Upper lobe of left lung (tissue), 6 donors: ENCODE results near the gene CEP44. TPM values are rescaled to one million over a fixed set of nuclear protein-coding genes. Genes with fewer than 3 reads are reported as not detected.

Experiments used
- ATAC-seq, 2 donors: fragments of 200-7000 bp; cut with Tn5 transposase; one replicate each; pipeline ENCODE4 v1.9.1; 2022; ENCODE audit warnings: mild to moderate bottlenecking in 2 of 2, moderate library complexity in 2 of 2; ENCODE audit not compliant: low FRiP score in 2 of 2
- DNase-seq, 2 donors: peaks; one replicate each; pipeline ENCODE4 v3.0.0-alpha.2; 2019 to 2020
- H3K27ac ChIP-seq, 4 donors: fragments of 200-600 bp; sonication (generic); one replicate each; pipeline ENCODE4 v1.5.1; 2016 to 2019
- H3K27me3 ChIP-seq, 4 donors: fragments of 200-600 bp; sonication (generic); one replicate each; pipeline ENCODE4 v1.5.1; 2017 to 2019
- H3K36me3 ChIP-seq, 4 donors: fragments of 200-600 bp; sonication (generic); one replicate each; pipeline ENCODE4 v1.5.1; 2016 to 2019
- H3K4me1 ChIP-seq, 4 donors: fragments of 200-600 bp; sonication (generic); one replicate each; pipeline ENCODE4 v1.5.1; 2018 to 2019
- H3K4me3 ChIP-seq, 4 donors: fragments of 200-600 bp; sonication (generic); one replicate each; pipeline ENCODE4 v1.5.1; 2017 to 2019; ENCODE audit warnings: mild to moderate bottlenecking in 2 of 4, moderate library complexity in 1 of 4
- H3K9me3 ChIP-seq, 4 donors: fragments of 200-600 bp; sonication (generic); one replicate each; pipeline ENCODE4 v1.5.1; 2018 to 2019
- CTCF ChIP-seq, 6 experiments: fragments of 450-650 bp in 4 of 6; fragments of 200-600 bp in 2 of 6; sonication (generic) in 2 of 6; IDR thresholded peaks; one replicate each; pipeline ENCODE4 v1.5.1; 2016 to 2019; ENCODE audit warnings: antibody characterized with exemption in 6 of 6
- EP300 ChIP-seq, 4 donors: sonication (generic); formaldehyde crosslinking; IDR thresholded peaks; one replicate each; pipeline ENCODE4 v1.5.1; 2017; ENCODE audit warnings: antibody characterized with exemption in 4 of 4, control low read depth in 2 of 4
- POLR2A ChIP-seq, 4 donors: fragments of 450-650 bp; IDR thresholded peaks; one replicate each; pipeline ENCODE4 v1.5.1; 2016 to 2017; ENCODE audit warnings: antibody characterized with exemption in 4 of 4, mild to moderate bottlenecking in 2 of 4
- POLR2AphosphoS5 ChIP-seq, 2 donors: sonication (generic); formaldehyde crosslinking; IDR thresholded peaks; one replicate each; pipeline ENCODE4 v1.5.1; 2017; ENCODE audit warnings: antibody characterized with exemption in 2 of 2
- WGBS, 2 donors: methylation state at CpG; one replicate each; pipeline ENCODE4 v1.1.5; 2017 to 2018; 5-methylcytosine and 5-hydroxymethylcytosine counted together
- total RNA-seq, 6 donors: library from RNA; depleted of rRNA in 4 of 6; stranded (reverse); fragments of >200 nt in 4 of 6; gene quantifications; one replicate each; pipeline versions ENCODE4 v1.1.0 to v1.2.1, GENCODE V29; 2016 to 2021
- donor health status: DM: no; HTN: no; CAD: no; lungs with moderate emphysema.
- donor health status: DM: no; HTN: yes; CAD: no; lungs with severe emphysema.

Gene CEP44
- total RNA-seq, 6 donors from 2014 or later = 9.9 to 33.1 (median 12.7) TPM

- Histone ChIP-seq H3K4me3 (no peak overlapping the region), H3K27ac (no peak overlapping the region), H3K4me1 (peaks cover 0 to 10% (median 6%) of the 10 kb centered on the region in 4 donors), H3K9me3 (no peaks in the 10 kb centered on the region), H3K36me3 (peaks cover 0 to 6% (median 0%) of the 10 kb centered on the region in 4 donors), H3K27me3 (no peaks in the 10 kb centered on the region)
- DNase-seq (no peak), ATAC-seq (no peak)
- 83% methylated on average over 6 of the region's 6 CpGs for WGBS, 2 donors
- TF ChIP-seq POLR2A (IDR thresholded peaks at IDR 0.05) (no peak), POLR2AphosphoS5 (IDR thresholded peaks at IDR 0.05) (no peak), EP300 (IDR thresholded peaks at IDR 0.05) (no peak), CTCF (IDR thresholded peaks at IDR 0.05) (no peak)
Measured at GRCh38 chr4:174262624-174263444, 20.9 kb upstream of the CEP44 start.

GRCh38 chr4:174263445-174263736 is 20.3 kb upstream of the CEP44 start:
- H3K9me3 ChIP-seq = no peaks in the 10 kb centered on the region
- TF ChIP-seq CTCF (IDR thresholded peaks at IDR 0.05) = no peak
- TF ChIP-seq POLR2AphosphoS5 (IDR thresholded peaks at IDR 0.05) = no peak
- no peak for TF ChIP-seq EP300 (IDR thresholded peaks at IDR 0.05)
- TF ChIP-seq POLR2A (IDR thresholded peaks at IDR 0.05) = no peak

GRCh38 chr4:174265916-174266315 is 17.8 kb upstream of the CEP44 start:
- no peaks in the 10 kb centered on the region for H3K27me3 ChIP-seq
- no peaks in the 10 kb centered on the region for H3K9me3 ChIP-seq
- ATAC-seq = no peak
- H3K4me1 ChIP-seq = peaks cover 0 to 5% (median 1%) of the 10 kb centered on the region in 4 donors
- H3K36me3 ChIP-seq = peaks cover 0 to 3% (median 0%) of the 10 kb centered on the region in 4 donors
- no peak for TF ChIP-seq POLR2A (IDR thresholded peaks at IDR 0.05)
- no peak for TF ChIP-seq POLR2AphosphoS5 (IDR thresholded peaks at IDR 0.05)
- no peak for TF ChIP-seq CTCF (IDR thresholded peaks at IDR 0.05)
- no peak for TF ChIP-seq EP300 (IDR thresholded peaks at IDR 0.05)
- WGBS, 2 donors = 76% methylated on average over 2 of the region's 2 CpGs
- no peak for DNase-seq
- no peak overlapping the region for H3K4me3 ChIP-seq
- H3K27ac ChIP-seq = no peak overlapping the region

More at GRCh38 chr4:174263445-174263736, 20.3 kb upstream of the CEP44 start:
- Histone ChIP-seq H3K27me3 (no peaks in the 10 kb centered on the region), H3K36me3 (peaks cover 0 to 6% (median 0%) of the 10 kb centered on the region in 4 donors), H3K4me1 (peaks cover 0 to 10% (median 6%) of the 10 kb centered on the region in 4 donors), H3K4me3 (no peak overlapping the region), H3K27ac (no peak overlapping the region)
- 93% methylated on average over 3 of the region's 3 CpGs for WGBS, 2 donors
- no peak for DNase-seq
- ATAC-seq = no peak

- Histone ChIP-seq H3K9me3 (no peaks in the 10 kb centered on the region), H3K4me1 (peaks cover 0 to 2% (median 0%) of the 10 kb centered on the region in 4 donors), H3K4me3 (no peak overlapping the region), H3K27ac (no peak overlapping the region), H3K27me3 (no peaks in the 10 kb centered on the region), H3K36me3 (peaks cover 0 to under 1% (median 0%) of the 10 kb centered on the region in 4 donors)
- no peak for TF ChIP-seq POLR2AphosphoS5 (IDR thresholded peaks at IDR 0.05)
- no peak for TF ChIP-seq EP300 (IDR thresholded peaks at IDR 0.05)
- TF ChIP-seq CTCF (IDR thresholded peaks at IDR 0.05) = no peak
- no peak for ATAC-seq
- 48 to 64% methylated on average over 2 of the region's 2 CpGs for WGBS, 2 donors
- DNase-seq = no peak
Measured at GRCh38 chr4:174266416-174266815, 17.3 kb upstream of the CEP44 start.

GRCh38 chr4:174273930-174274329 is 9.8 kb upstream of the CEP44 start:
- no peak for DNase-seq
- no peak overlapping the region for H3K27ac ChIP-seq
- no peak for TF ChIP-seq CTCF (IDR thresholded peaks at IDR 0.05)
- no peak for TF ChIP-seq POLR2AphosphoS5 (IDR thresholded peaks at IDR 0.05)
- TF ChIP-seq EP300 (IDR thresholded peaks at IDR 0.05) = no peak
- TF ChIP-seq POLR2A (IDR thresholded peaks at IDR 0.05) = no peak
- ATAC-seq = no peak
- H3K36me3 ChIP-seq = no peaks in the 10 kb centered on the region
- WGBS, 2 donors = 90 to 92% methylated on average over 5 of the region's 5 CpGs
- peaks cover 0 to 14% (median 5%) of the 10 kb centered on the region in 4 donors for H3K4me1 ChIP-seq
- H3K27me3 ChIP-seq = no peaks in the 10 kb centered on the region
- no peak overlapping the region for H3K4me3 ChIP-seq
- H3K9me3 ChIP-seq = no peaks in the 10 kb centered on the region
